Calu3 (cell line): ENCODE measurements around the gene TVP23A. TPM values are rescaled to one million over a fixed set of nuclear protein-coding genes. Genes with fewer than 3 reads are reported as not detected.

ENCODE experiments used
- BruUV-seq: library from RNA; stranded (reverse); fragments of 400-500 nt; replicated peaks from 2 replicates; lab custom pipeline; 2021; lab: Mats Ljungman, UMichigan
- CTCF ChIA-PET: fragments of 300-600 bp; sonication (Branson Sonifier 250); formaldehyde crosslinking; loops from one replicate; lab custom pipeline; 2022; ENCODE audit warnings: antibody characterized with exemption; lab: Charles Lee
- DNase-seq: peaks from one replicate; pipeline ENCODE4 v3.0.0; 2022
- H3K27ac Mint-ChIP-seq: one replicate; pipeline ENCODE4 v1.8.0; 2022; ENCODE audit warnings: mixed read lengths; ENCODE audit not compliant: unreplicated experiment
- H3K27me3 Mint-ChIP-seq: one replicate; pipeline ENCODE4 v1.8.0; 2022; ENCODE audit warnings: mixed read lengths; ENCODE audit not compliant: unreplicated experiment
- H3K36me3 Mint-ChIP-seq: one replicate; pipeline ENCODE4 v1.8.0; 2022; ENCODE audit warnings: mild to moderate bottlenecking, moderate library complexity, mixed read lengths; ENCODE audit not compliant: insufficient read depth, unreplicated experiment
- H3K4me1 Mint-ChIP-seq: one replicate; pipeline ENCODE4 v1.8.0; 2022; ENCODE audit warnings: mild to moderate bottlenecking, low read depth, mixed read lengths; ENCODE audit not compliant: unreplicated experiment
- H3K4me3 Mint-ChIP-seq: one replicate; pipeline ENCODE4 v1.8.0; 2022; ENCODE audit warnings: mild to moderate bottlenecking, low read depth, moderate library complexity, mixed read lengths; ENCODE audit not compliant: unreplicated experiment
- H3K9me3 Mint-ChIP-seq: one replicate; pipeline ENCODE4 v1.8.0; 2022; ENCODE audit warnings: low read depth, mixed read lengths; ENCODE audit not compliant: unreplicated experiment
- intact Hi-C: fragments of 100-400 bp; cut with micrococcal nuclease; formaldehyde crosslinking; loops from one replicate; pipeline ENCODE4 v1.10.0; 2022; ENCODE audit not compliant: unreplicated experiment
- total RNA-seq: library from RNA; stranded (reverse); gene quantifications from 2 replicates; pipeline ENCODE4 v1.2.3, GENCODE V29; 2022
- TF ChIP-seq, protein P1 (sequence below): fragments of 200-600 bp; IDR thresholded peaks from one replicate; pipeline ENCODE4 v1.8.0; 2022; ENCODE audit warnings: antibody characterized with exemption; ENCODE audit not compliant: unreplicated experiment

TVP23A gene
- total RNA-seq, 1 experiment from 2014 or later = 0.21 TPM

DNA sequence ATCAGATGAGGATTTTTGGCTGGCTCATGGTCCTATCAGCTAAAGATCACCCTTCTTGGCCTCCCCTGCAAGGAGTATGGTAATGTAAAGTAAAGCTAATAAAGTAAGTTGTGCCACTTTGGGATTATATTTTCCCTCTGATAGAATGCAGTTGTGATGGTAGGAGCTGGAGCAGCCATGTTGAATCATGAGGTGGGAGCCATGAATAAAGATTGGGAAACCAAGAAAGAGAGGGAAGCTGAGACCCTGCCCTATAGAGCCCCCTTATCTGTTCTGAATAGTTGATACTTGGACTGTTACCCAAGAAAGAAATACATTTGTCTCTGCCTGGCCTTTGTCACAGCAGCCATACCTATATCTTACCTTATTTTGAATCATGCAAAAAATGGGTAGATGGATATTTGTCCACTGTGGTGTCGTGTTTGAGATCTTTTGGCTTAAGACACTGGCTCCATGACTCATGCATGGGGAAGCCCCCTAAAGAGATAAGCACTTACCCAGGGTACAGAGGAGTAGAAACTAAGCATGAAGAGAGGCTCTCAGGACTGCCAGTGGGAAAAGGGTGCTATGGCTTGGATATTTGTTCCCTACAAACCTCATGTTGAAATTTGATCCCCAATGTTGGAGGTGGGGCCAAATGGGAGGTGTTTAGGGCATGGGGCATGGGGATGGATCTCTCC is 17.7 kb upstream of the TVP23A start:
- no peak for DNase-seq
- TF ChIP-seq, protein P1, sequence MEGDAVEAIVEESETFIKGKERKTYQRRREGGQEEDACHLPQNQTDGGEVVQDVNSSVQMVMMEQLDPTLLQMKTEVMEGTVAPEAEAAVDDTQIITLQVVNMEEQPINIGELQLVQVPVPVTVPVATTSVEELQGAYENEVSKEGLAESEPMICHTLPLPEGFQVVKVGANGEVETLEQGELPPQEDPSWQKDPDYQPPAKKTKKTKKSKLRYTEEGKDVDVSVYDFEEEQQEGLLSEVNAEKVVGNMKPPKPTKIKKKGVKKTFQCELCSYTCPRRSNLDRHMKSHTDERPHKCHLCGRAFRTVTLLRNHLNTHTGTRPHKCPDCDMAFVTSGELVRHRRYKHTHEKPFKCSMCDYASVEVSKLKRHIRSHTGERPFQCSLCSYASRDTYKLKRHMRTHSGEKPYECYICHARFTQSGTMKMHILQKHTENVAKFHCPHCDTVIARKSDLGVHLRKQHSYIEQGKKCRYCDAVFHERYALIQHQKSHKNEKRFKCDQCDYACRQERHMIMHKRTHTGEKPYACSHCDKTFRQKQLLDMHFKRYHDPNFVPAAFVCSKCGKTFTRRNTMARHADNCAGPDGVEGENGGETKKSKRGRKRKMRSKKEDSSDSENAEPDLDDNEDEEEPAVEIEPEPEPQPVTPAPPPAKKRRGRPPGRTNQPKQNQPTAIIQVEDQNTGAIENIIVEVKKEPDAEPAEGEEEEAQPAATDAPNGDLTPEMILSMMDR = no peak
- BruUV-seq = no TSS peak
- Mint-ChIP-seq H3K36me3 (no peaks in the 10 kb centered on the region), H3K27ac (no peak overlapping the region), H3K9me3 (no peaks in the 10 kb centered on the region), H3K4me3 (no peak overlapping the region), H3K4me1 (no peaks in the 10 kb centered on the region), H3K27me3 (peaks cover 10% of the 10 kb centered on the region)
- intact Hi-C loops = no loop called here
- CTCF ChIA-PET = interaction anchor here (0.9 kb wide), 1 partner anchor 83 kb away, joined by 3 read pairs; no protein-coding TSS in a partner anchor

DNA sequence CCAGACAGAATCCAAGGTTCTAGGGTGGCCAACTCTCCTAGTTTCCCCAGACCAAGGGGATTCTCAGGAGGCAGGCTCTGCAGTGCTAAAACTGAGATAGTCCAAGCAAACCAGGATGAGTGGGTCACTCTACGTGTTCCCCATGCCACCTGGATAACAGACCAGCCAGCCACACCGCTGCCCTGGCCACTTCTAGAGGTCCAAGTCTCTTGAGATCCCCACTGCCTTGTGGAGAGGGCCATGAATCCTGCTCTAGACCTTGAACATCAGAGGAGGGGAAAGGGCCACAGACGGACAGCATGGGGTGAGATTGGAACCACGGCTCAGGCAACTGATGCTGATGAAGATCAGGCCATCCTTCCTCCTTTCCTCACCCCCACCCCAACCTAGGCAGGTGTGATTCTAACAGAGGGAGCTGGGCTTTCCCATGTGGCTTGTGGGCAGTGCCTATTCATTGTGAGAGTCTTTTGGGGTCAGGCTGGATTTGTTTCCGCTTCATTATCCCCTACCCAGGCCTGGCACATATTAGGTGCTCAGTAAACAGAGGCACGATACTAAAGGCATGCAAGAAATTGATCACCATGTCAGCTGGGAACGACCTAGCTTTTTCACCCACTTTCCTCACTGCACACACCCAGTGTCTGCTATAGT is 16.8 kb upstream of the TVP23A start:
- Mint-ChIP-seq H3K9me3 (no peaks in the 10 kb centered on the region), H3K27ac (no peak overlapping the region), H3K4me1 (no peaks in the 10 kb centered on the region), H3K36me3 (no peaks in the 10 kb centered on the region), H3K27me3 (peaks cover 1% of the 10 kb centered on the region), H3K4me3 (no peak overlapping the region)
- no peak for DNase-seq
- intact Hi-C loops = no loop called here
- no TSS peak for BruUV-seq
- CTCF ChIA-PET = no interaction called here
- TF ChIP-seq, protein P1 = no peak

DNA sequence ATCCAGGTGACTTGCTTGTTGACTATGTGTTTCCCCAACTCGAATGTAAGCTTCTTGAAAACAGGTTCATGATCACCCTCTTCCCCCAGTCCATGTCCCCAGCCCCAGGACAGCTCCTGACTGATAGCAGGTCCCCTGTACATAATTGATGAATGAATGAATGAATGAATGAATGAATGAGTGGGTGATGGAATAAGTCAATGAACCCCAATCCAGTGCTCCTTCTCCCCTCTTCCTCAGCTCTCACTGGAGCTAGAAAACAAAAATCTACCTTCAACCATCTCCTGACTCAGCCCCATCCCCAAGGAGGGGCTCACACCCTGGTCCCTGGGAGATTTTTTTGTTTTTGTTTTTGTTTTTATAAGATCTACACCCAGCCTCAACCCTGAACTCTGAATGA is 16.2 kb upstream of the TVP23A start:
- Mint-ChIP-seq H3K27me3 (no peaks in the 10 kb centered on the region), H3K4me1 (peaks cover 2% of the 10 kb centered on the region)
- TF ChIP-seq, protein P1 = no peak

DNA sequence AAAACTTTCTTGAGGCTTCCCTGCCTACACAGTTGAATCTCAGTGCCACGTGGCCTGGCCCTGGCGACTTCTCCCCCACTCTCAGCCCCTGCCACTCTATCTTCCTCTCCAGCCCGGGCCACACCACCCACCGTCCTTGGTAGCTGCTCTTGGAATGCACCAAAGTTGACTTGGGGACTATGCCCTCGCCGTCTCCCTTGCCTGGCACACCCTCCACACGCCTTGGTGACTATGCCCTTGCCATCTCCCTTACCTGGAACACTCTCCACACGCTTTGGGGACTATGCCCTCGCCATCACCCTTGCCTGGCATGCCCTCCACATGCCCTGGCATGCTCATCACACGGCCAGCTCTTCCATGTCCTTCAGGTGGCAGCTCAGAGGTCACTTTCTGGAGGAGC is 15.5 kb upstream of the TVP23A start:
- BruUV-seq = no TSS peak
- no peak overlapping the region for H3K4me3 Mint-ChIP-seq
- no peaks in the 10 kb centered on the region for H3K36me3 Mint-ChIP-seq
- no peaks in the 10 kb centered on the region for H3K9me3 Mint-ChIP-seq
- no peak overlapping the region for H3K27ac Mint-ChIP-seq
- TF ChIP-seq, protein P1 = no peak
- H3K4me1 Mint-ChIP-seq = peaks cover 8% of the 10 kb centered on the region
- no peak for DNase-seq
- CTCF ChIA-PET = no interaction called here
- intact Hi-C loops = no loop called here
- no peaks in the 10 kb centered on the region for H3K27me3 Mint-ChIP-seq

More for the DNA sequence above, 16.2 kb upstream of the TVP23A start:
- CTCF ChIA-PET = interaction anchor here (0.7 kb wide), 1 partner anchor 266 kb away, joined by 3 read pairs; no protein-coding TSS in a partner anchor
- Mint-ChIP-seq H3K4me3 (no peak overlapping the region), H3K9me3 (no peaks in the 10 kb centered on the region), H3K36me3 (no peaks in the 10 kb centered on the region), H3K27ac (no peak overlapping the region)
- no TSS peak for BruUV-seq
- intact Hi-C loops = no loop called here
- no peak for DNase-seq
